GM18507 (cell line): ENCODE data around the gene FKBP7.
"Not testable (repeated sequence)": the region's sequence is repeated elsewhere in the genome, so short reads cannot be mapped to it uniquely, and the experiment has no call there.

Experiments
- DNase-seq: peaks from one replicate; pipeline ENCODE4 v3.0.0; 2011; ENCODE audit warnings: low read depth; ENCODE audit not compliant: insufficient read length; ENCODE audit errors: extremely low spot score
- FAIRE-seq: peaks from 2 replicates; lab custom pipeline; 2011; peaks lifted over from hg19 to GRCh38; lab: Jason Lieb, UNC

The FKBP7 gene, protein sequence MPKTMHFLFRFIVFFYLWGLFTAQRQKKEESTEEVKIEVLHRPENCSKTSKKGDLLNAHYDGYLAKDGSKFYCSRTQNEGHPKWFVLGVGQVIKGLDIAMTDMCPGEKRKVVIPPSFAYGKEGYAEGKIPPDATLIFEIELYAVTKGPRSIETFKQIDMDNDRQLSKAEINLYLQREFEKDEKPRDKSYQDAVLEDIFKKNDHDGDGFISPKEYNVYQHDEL

DNA sequence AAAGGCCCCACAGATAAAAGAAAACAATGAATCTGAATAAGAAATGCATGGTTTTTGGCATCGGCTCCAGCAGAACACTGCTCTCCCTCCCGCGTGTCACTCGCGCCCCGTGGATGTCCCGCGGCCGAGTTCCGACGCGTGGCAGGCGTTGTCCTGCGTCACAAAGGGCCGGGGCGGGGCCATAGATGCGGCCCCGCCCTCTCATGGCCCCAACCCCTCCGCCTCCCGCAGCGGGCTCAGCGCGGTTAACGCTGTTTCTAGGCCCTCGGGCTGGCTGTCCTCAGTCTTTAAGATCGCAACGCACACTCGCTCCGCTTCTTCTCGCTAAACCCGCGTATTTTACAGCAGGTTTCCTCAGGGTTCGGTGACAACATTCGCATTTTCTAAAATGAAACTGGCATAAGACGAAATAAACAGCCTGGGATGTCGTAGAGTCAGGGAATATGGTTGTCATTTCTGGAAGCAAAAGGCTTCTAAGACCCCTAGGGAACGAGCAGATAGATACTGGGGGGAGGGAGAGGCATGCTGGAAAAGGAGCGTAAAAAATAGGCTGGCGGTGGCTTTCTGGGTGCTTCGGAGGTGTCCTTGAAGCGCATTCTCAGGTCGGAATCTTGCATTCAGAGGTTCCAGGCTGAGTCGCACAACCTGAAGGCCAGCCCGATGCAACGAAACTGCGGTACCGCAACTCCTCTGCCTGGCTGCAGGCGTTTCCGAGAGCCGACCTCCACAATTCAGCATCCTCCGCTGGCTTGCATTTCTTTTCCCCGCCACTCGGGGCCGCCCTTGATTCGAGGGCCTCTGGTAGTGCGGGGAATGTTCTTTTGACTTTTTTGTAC lies at the start of gene FKBP7:
Gene FKBP7 (minus strand): TSS at position 162 of the 836 bp plus-strand sequence. CDS start 101 bp downstream, at position 61.
- DNase-seq (peak; percentile 62), FAIRE-seq (peak; percentile 84)

DNA sequence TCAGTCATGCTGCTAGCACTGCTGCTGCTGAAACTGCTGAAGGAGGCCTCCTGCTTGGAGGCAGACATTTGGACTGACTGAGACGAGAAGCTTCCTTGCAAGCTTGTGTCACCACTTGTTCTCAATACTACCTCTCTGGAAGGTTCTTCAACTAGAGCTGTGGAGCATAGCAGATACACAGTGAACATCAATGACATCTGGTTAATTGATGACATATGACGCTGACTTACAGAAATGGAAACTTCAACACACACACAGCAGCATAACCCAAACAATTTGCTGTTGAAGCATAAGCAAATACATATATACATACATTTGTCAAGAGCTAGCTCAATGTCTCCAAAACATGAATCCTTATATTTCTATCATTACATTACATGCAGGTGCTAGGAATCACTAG lies 49.2 kb upstream of the FKBP7 start:
- no peak for FAIRE-seq
- DNase-seq = no peak

DNA sequence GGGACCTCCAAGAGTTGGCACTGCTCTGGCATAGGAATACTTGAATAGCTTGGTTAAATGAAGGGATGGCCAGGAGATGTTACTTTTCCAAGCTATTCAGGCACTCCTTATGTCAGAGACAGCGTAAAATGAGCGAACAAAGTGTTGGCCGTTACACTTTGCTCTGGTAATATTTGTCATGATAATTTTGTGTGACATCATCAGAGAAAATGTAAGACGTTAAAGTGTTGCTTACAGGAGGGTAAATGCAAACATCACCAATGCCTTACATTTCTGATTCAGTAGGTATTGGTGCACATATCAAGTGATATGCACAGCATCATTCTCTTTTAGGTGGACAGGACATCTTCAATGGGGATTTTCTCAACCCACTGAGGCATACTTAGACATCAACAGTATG lies 47.9 kb upstream of the FKBP7 start:
- FAIRE-seq (no peak), DNase-seq (no peak)

DNA sequence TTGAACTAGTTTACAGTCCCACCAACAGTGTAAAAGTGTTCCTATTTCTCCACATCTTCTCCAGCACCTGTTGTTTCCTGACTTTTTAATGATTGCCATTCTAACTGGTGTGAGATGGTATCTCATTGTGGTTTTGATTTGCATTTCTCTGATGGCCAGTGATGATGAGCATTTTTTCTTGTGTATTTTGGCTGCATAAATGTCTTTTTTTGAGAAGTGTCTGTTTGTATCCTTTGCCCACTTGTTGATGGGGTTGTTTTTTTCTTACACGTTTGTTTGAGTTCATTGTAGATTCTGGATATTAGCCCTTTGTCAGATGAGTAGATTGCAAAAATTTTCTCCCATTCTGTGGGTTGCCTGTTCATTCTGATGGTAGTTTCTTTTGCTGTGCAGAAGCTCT lies 47.1 kb upstream of the FKBP7 start:
- FAIRE-seq, DNase-seq: not testable (repeated sequence)

DNA sequence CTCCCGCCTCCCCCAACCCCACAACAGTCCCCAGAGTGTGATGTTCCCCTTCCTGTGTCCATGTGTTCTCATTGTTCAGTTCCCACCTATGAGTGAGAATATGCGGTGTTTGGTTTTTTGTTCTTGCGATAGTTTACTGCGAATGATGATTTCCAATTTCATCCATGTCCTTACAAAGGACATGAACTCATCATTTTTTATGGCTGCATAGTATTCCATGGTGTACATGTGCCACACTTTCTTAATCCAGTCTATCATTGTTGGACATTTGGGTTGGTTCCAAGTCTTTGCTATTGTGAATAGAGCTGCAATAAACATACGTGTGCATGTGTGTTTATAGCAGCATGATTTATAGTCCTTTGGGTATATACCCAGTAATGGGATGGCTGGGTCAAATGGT lies 46.6 kb upstream of the FKBP7 start:
- FAIRE-seq, DNase-seq: not testable (repeated sequence)

DNA sequence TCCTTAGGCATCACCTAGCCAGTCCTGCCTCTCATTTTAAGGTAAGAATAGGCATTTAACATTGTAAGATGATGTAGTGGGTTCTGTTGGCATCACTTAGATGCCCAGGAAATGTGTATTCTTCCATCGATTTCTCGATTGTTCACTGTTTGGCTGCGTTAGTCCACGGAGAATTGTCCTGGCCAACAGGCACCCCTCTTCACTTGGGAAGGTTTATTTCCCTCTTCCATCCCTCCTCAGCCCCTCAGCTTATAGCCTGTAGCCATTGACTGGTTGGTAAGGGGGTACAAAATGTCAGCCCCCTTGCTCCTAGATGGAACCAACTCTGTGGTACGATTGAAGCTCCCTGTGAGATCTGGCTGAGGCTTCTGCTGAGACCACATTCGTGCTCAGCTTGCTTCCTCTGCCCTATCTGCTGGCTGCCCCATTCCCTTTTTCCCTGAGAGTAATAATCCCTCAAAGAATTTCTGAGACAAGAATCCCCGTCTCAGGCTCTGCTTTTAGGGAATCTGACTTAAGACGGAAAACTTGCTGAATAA lies 45.3 kb upstream of the FKBP7 start:
- DNase-seq = no peak
- FAIRE-seq = no peak

DNA sequence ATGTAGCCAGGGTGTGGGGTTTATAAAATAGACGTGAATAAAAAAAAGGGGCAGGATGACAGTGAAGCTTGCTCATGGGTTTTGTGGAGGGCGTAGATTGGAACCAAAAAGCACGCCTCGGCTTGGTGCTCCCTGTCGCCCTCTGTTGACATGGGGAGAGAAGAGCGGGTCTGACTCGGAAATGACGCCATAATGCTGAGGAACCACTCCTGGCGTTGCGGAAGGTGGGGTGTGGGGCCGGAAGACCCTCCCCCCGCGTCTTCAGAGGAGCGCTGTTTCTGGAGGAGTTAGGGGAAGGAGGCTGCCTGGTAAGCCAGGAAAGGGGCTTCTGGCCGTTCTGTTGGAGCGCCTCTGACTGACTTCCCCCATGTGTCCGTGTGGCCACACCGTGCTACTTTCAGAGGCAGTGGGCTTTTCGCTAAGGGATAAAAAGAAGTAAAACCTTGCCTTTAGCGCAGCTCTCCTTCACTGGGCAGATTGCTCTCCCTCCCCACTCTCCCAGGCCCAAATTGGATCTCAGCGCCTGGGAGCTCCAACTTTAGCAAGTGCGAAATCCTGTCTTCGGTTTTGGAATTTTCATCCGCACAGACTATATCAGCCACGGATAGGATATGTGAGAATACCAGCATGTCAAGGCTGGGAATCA lies 44.7 kb upstream of the FKBP7 start:
- peak; percentile 54 for DNase-seq
- peak; percentile 88 for FAIRE-seq

DNA sequence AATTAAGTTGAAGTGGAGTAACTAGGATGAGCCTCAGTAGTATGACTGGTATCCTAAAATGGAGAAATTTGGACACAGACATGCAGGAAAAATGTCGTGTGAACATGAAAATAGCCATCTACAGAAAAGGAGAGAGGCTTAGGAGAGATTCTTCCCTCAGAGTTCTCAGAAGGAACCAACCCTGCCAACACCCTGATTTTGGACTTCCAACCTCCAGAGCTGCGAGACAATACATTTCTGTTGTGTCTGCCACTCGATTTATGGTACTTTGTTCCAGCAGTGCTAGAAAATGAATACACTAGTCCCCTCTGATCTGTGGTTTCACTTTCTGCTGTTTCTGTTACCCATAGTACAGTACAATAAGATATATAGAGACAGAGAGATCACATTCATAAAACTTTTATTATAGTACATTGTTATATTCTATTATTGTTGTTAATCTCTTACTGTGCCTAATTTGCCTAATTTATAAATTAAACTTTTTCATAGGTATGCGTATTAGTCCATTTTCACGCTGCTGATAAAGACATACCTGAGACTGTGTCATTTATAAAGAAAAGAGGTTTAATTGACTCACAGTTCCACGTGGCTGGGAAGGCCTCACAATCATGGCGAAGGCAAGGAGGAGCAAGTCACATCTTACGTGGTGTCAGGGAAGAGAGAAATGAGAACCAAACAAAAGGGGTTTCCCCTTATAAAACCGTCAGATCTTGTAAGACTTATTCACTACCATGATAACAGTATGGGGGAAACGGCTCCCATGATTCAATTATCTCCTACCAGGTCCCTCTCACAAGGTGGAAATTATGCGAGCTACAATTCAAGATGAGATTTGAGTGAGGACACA lies 43.1 kb upstream of the FKBP7 start:
- DNase-seq (no peak), FAIRE-seq (no peak)

DNA sequence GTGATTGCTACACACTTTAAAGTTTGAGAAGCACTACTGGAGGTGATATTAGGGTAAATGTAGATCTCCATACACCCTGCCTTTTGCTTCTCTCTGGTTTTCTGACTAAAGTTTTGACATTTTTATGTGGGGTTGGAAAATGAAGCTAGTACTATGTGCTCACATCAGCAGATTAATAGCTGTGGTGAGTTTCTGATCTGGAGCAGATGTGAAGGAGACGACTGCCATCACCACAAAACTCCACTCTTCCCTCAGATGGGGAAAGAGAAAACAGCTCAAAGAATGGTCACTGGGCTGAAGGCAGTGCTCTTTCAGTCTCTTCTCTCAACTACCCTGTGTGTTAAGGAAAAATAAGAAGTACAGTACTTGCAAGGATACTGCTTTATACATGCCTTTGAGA lies 39.1 kb upstream of the FKBP7 start:
- FAIRE-seq = no peak

DNA sequence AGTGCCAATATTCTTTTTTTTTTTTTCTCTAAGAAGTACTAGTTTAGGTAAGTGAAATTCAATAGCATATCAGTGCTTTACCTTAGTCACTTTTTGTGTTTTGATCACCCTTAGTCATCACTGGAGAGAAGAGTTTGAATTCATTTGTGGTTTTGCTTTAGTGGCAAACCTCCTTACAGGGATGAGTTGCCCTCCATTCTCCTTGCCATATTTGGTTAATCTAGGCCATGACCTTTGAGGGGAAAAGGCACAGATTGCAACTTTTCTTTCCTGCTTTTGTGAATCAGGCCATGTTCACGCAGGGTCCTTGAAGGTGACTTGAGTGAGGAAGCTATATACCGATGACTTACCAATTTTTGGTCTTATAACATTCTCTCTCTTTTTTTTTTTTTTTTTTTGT lies 36.3 kb upstream of the FKBP7 start:
- DNase-seq (no peak), FAIRE-seq (no peak)

More for the DNA sequence above, 39.1 kb upstream of the FKBP7 start:
- no peak for DNase-seq

DNA sequence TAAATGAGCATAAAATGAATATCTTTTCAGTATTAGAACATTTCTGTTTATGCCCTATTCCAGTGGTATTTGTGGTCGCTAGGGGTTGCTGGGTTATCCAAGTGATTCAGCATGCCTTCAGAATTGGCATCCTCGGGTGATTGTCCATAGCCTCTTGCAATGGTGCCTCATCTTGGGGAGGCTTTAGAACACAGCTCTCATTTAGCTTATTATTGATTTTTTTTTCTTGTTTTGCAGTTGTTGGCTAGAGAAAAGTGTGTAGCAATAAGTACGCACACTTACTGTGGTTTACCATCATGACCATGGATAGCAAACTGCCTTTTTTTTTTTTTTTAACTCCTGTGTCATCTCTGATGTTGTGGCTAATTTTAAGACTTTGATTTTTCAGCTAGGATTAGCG lies 35.5 kb upstream of the FKBP7 start:
- DNase-seq (no peak), FAIRE-seq (no peak)

DNA sequence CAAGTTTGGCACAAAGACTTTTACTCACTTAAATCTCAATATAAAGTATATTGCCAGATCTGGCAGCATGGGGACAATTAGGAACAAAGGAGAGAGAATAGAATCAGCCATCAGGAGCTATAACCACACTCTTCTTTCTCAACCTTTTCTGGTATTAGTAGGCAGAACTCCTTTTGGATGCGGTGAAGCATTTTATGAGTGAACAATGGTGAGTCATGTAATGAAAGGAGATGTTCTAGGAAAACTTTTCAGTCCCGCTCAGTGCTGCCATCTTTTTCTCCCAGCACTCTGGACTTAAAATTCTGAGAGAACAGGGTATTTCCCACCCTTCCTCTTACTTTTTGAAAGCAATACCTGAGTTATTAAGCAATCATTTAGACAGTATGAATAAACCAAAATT lies 34.1 kb upstream of the FKBP7 start:
- DNase-seq = no peak
- no peak for FAIRE-seq

DNA sequence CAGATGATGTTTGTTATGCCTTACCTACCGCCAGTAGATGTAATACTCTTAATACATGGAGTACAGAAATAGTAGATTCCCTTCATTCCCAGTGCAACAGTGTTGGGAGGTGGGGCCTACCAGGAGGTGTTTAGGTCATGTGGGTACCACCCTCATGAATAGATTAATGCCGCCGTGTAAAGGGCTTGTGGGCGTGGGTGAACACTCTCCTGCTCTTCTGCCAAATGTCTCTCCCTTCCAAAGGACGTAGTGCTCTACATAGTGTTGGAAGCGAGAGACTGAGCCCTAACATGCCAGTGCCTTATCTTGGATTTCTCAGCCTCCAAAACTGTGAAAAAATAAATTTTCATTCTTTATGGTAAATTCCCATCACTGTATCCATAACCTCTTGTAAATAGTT lies 32.0 kb upstream of the FKBP7 start:
- FAIRE-seq = no peak
- DNase-seq = no peak

DNA sequence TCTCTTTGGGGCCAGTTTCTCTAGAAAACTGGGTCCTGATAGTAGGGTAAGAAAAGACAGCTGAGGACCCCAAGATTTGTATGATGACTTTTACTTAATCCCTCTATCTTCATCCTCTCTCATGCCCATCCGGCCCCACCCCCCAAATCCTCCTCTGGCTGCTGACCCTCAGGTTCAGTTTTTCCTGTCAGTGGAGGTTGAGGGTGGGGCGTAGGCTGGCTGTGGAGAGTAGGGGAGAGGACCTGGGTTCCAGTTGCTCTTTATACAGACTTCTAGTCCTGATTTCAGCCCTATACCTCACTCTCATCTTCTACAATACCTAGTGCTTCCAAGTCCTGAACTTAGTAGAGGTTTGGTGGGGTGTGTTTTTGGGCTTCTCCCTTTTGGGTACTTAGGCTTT lies 30.2 kb upstream of the FKBP7 start:
- DNase-seq (no peak), FAIRE-seq (no peak)

DNA sequence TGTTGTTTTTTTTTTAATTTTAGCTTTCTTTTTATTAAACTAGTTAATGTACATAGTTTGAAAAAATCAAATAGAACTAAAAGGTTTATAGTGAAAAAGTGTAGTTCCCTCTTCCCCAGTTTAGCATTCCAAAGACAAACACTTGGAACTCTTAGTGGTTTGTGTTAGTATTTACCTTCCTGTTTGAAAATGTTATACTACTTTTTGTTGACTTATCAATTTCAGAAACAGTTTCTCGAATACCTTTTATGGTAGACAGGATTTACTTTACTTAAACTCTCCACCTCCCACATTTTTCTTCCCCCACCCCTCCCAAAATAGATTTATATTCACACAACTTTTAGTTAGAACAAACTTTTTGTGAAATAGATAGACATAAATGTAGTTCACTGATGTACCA lies 28.5 kb upstream of the FKBP7 start:
- no peak for FAIRE-seq
- DNase-seq = no peak

DNA sequence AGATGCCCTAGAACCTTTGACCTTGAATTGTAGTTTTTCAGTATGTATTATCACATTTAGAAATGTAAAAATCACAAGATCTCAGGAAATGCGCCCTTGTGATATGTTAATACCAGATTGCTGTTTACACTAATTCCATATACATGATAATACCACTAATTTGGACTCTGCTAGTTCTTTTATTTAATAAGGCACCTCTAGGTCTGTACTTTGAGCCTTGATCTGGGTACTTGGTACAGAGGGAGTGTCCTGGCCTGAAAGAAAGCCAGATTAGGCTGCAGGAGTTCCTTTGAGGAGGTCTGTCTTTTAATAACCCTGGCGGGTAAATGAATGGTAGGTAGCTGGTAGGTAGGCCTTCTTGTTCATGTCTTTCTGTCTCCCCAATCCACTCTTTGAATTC lies 28.1 kb upstream of the FKBP7 start:
- FAIRE-seq = no peak

DNA sequence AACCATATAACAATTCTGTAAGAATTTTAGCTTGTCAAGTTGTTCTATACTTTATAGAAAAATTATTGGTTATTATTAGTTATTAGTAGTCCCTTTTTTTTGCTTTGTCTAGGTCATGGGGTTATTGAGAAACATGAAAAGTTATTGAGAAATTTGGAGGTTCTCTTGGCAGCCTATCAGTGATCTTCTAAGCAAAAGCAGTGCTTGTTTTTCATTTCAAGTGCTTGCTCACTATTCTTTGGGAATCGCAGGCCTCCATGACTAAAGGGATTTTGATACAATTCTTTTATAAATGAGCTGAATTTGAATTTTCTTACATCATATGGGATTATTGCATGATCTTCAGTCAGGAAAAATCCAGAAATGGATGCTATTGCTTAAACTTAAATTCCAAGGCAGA lies 27.7 kb upstream of the FKBP7 start:
- no peak for FAIRE-seq
- DNase-seq = no peak

More for the DNA sequence above, 28.1 kb upstream of the FKBP7 start:
- DNase-seq = no peak

DNA sequence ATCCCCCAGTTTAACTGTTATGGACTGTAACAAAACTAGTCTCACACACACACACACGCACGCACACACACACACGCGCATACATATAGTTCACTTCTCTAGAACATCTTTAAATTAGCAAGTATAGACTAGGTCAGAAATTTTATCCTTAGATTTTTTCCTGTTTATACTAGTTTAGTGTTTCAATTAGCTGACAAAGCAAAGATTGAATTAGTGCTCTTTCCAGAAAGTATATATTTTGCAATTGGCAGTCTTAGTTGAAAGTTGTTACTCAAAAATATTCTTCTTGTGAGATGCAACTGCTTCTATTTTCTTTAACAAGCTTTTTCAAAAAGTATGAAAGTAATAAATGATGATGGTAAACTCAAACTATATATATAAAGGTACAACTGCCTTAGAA lies 24.4 kb upstream of the FKBP7 start:
- FAIRE-seq = no peak
- no peak for DNase-seq

DNA sequence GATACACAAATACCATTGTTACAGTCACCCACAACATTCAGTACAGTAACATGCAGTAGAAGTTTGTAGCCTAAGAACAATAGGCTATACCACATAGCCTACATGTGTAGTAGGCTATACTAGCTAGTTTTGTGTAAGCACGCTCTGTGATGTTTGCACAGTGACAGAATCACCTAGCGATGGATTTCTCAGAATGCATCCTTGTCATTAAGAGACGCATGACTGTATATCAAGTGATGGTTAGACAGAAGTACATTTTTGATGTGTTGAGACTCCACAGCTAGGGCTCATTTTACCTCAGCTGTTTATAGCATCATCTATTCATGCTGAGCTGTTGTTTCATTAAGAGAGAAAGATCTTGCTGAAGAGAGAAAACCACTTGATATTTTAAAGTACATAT lies 21.2 kb upstream of the FKBP7 start:
- FAIRE-seq (no peak), DNase-seq (no peak)

DNA sequence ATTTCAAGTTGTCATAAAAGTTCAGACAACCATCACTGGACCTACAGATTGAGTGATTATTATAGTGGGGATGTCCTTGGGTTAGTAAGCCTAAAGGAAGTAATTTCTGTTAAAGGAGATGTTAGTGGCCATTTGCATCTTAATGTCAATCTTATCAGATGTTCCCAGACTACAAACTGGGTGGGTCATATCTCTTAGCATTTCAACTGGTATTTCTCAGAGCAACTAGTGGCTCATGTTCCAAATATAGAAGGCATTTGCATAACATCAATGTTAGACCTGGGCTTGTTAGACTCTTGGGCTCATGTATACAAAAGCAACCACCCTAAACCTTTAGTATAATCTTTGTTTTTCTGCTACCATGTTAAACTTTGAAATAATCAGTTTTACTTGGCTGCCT lies 19.7 kb upstream of the FKBP7 start:
- DNase-seq = no peak
- FAIRE-seq = no peak
